Glomerular visceral epithelial cell (primary cell): Measurements from ENCODE around the gene ACOT7.
"Not testable (repeated sequence)": the region's sequence is repeated elsewhere in the genome, so short reads cannot be mapped to it uniquely, and the experiment has no call there.

Experiments used
- DNase-seq: peaks from one replicate; pipeline ENCODE4 v3.0.0-alpha.2; 2016; ENCODE audit errors: extremely low spot score

Gene ACOT7

GRCh38 chr1:6399294-6399693, 5.7 kb upstream of the ACOT7 start:
- DNase-seq: no peak

DNA sequence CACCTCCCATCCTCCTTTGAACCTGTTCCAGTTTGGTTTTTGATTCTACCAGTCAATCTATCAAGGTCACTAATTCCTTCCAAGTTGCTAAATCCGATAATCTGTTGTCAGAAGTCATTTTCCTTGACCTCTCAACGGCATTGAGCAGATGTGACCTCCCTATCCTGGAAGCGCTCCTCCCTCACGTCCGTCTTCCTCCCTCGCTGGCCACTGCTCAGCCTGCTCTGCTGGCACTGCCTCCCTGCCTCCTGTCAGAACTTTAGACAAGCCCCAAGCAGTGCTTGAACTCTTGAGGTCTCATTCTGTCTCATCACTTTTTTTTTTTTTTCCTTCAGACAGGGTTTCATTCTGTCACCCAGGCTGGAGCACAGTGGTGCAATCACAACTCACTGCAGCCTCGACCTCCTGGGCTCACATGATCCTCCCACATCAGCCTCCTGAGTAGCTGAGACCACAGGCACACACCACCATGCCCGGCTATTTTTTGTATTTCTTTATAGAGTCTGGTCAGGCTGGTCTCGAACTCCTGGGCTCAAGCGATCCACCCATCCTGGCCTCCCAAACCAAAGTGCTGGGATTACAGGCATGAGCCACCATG, 4.4 kb upstream of the ACOT7 start:
- no peak for DNase-seq

GRCh38 chr1:6396998-6397397, 3.4 kb upstream of the ACOT7 start:
- no peak for DNase-seq

DNA sequence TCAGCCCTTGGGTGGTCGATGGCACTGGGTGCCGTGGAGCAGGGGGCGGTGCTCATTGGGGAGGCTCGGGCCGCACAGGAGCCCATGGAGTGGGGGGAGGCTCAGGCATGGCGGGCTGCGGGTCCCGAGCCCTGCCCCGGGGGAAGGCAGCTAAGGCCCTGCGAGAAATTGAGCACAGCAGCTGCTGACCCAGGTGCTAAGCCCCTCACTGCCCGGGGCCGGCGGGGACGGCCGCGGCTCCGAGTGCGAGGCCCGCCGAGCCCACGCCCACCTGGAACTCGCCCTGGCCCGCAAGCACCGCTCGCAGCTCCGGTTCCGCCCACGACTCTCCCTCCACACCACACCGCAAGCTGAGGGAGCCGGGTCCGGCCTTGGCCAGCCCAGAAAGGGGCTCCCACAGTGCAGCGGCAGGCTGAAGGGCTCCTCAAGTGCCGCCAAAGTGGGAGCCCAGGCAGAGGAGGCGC, 2.2 kb upstream of the ACOT7 start:
- DNase-seq: not testable (repeated sequence)

DNA sequence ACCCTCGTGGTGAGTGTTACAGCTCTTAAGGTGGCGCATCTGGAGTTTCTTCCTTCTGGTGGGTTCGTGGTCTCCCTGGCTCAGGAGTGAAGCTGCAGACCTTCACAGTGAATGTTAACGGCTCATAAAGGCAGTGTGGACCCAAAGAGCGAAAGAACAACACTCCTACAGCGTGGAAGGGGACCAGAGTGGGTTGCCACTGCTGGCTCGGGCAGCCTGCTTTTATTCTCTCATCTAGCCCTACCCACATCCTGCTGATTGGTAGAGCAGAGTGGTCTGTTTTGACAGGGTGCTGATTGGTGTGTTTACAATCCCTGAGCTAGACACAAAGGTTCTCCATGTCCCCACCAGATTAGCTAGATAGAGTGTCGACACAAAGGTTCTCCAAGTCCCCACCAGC, 1.6 kb upstream of the ACOT7 start:
- not testable (repeated sequence) for DNase-seq

DNA sequence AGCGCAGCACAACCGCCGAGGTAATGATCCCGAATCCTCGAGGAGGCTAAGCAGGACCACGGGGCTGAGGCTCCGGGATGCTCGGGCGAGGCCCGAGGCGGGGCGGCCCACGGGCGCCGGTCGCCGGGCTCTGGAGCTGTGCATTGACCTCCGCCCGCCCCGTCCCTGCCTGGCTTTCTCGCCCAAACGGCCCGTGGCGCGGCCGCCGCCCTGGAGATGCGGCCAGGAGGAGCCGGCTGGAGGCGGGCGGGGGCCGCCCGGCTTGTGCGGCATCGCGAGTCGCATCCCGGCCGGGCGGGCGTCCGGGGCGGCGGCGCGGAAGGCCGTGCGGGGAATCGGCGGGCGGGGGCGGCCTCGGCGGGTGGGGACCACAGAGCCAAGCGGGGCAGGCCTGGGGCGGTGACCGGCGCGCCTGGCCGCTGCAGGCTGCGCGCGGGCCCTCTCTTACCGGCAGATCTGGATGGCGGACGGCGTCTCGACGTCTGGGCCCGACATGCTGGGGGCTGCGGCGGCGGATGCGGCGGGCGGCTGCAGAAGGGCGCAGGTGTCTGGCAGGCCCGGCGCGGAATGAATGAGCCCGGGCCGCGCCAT, 663 bp downstream of the ACOT7 start:
- DNase-seq: no peak

GRCh38 chr1:6391951-6392808, 1.4 kb downstream of the ACOT7 start:
- DNase-seq: peak; percentile 31

GRCh38 chr1:6389971-6390370, 3.6 kb downstream of the ACOT7 start:
- no peak for DNase-seq

DNA sequence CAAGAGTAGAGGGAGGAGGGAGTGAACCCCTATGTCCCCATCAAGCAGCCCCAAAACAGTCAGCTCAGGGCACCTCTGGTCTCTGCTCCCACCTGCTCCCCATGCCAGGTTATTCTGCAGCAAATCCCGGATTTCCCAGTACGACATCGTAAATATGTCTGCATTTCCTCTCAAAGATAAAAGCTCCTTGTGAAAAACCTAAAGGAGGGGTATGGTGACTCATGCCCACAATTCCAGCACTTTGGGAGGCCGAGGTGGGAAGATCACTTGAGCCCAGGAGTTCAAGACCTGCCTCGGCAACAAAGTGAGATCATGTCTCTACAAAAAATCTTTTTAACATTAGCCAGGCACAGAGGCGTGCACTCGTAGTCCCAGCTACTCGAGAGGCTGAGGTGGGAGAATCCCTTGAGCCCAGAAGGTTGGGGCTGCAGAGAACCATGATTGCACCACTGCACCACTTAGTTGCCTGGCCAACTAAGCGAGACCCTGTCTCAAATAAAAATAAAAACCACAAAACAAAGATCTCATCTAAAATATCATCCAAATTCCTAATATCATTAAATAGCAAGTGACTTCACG, 7.1 kb downstream of the ACOT7 start:
- peak; percentile 60 for DNase-seq

DNA sequence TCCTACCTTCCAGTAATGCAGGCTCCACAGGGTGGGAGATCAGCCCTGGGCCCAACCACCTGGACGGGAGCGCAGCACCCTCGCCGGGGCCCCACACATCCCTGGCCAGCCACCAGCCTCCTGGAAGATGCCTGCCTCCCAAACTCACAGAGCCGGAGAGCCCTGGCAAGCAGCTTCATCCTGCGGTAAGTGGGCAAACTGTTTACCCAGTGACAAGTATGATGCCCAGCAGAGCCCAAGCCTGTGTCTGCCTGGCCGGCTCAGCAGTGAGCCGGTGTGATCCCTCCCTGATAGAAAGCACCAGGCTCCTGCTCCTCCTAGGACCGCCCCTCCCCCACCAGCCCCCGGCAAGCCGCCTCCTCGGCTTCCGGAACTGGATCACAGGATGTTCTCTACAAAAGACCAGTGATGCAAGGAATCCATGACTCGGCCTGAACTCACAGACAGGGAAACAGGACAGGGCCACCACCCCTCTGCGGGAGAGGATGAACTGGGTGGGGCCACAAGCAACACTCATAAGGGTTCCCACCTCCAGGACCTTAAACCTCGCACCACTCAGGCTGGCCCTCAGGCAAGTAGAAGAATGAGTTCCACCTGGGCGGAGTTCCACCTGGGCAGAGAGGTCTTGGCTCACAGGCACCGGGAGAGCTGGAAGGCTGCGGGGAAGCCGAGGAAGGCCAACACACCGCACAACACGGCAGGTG, 7.9 kb downstream of the ACOT7 start:
- DNase-seq: peak; percentile 74

GRCh38 chr1:6384962-6385361, 8.6 kb downstream of the ACOT7 start:
- no peak for DNase-seq

- no peak for DNase-seq
Observed at GRCh38 chr1:6384135-6384534, 9.4 kb downstream of the ACOT7 start.

DNA sequence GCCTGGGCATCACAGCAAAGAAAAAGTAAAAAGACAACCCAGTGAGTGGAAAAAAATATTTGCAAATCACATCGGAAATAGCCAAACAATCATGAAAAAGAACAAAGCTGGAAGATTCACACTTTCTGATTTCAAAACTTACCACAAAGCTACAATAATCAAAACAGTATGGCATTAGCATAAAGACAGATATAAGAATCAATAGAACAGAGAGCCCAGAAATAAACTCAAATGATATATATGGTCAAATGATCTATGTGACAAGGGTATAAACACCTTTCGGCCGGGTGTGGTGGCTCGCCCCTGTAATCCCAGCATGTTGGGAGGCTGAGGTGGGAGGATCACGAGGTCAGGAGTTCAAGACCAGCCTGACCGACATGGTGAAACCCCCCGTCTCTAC, 13.5 kb downstream of the ACOT7 start:
- no peak for DNase-seq

DNA sequence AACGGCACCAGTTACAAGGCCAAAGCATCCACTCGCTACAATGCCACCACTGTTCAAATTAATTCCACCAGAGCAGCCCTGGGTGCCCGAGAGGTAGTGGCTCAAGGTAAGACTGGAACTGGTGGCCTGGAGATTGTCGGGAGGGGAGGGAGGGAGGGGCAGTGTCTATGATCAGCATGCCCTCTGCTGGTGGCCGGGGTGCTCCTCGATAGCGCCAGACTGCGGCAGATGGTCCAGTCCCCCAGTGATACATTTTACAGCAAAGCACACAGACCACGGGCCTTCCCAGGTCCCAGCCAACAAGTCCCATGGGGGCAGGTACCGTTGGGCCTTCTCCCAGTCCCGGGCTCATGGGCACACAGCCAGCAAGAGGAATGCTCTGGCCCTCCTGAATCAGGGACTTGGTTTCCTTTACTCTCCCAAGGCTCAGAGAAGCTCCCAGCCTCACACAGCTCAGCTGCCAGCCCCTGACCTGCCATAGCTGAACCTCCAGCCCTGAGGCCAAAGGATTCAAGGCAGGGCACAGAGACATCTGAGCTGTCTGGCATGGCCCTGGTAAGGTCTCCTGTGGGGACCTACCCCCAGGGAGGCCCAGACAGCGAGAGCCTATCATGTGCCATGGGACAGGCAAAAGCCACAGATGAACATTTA, 15.3 kb downstream of the ACOT7 start:
- DNase-seq: no peak

GRCh38 chr1:6373961-6374720, 19.4 kb downstream of the ACOT7 start:
- DNase-seq: no peak

DNA sequence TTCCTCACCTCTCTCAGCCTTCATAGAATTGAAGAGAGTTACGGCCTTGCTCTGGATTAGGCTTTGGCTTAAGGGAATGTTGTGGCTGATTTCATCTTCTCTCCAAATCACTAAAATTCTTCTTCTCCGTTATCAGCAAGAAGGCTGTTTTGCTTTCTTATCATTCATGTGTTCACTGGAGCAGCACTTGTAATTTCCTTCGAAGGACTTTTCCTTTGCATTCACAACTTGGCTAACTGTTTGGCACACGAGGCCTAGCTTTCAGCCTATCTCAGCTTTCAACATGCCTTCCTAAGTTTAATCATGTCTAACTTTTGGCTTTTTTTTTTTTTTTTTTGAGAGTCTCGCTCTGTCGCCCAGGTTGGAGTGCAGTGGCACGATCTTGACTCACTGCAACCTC, 21.3 kb downstream of the ACOT7 start:
- DNase-seq: not testable (repeated sequence)

- no peak for DNase-seq
Observed at GRCh38 chr1:6370006-6370405, 23.6 kb downstream of the ACOT7 start.

DNA sequence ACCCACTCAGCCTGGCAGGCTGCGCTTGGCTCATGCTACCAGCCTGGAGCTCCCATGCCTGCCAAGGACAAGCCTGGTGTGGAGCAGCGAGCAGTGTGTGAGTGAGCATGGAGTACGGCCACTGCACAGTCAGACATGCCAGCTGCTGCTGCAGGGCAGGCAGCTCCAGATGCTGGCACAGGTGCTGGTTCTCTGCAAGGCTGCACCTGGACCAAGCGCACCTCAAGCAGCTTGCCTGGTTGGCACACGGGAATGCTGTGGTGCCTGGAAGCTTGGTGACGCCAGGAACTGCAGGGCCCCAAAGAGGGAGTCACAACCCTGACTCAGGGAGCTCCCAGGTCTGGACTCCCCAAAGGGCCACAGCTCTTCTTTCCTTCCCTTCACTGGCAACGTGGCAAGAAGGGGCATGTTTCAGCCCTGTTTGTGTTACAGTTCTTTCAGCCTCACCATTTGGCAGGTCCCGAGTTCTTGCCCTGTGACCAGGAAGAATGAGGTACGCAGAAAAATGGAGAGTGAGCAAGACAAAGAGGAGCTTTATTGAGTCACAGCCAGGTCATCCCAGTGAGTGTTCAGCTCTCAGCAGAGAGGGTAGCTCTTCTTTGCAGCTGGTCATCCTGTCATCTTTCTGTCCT, 26.1 kb downstream of the ACOT7 start:
- DNase-seq: no peak

DNA sequence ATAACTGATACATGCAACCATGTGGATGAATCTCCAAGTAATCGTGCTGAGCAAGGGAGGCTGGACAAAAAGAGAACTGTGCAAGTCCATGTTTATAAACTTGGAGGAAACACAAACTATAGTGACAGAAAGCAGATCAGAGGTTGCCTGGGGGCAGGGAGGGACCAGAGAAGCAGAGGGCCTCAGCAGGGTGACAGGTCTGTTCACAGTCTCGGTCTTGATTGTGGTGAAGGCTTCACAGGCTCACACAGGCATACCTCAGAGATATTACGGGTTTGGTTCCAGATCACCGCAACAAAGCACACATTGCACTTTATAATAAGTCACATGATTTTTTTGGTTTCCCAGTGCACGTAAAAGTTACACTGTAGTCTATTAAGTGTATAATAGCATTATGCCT, 28.5 kb downstream of the ACOT7 start:
- no peak for DNase-seq
